Measurements from ENCODE around the gene TBC1D22B. TPM values are rescaled to one million over a fixed set of nuclear protein-coding genes. Genes with fewer than 3 reads are reported as not detected.

TBC1D22B gene
- total RNA-seq, 6 donors from 2014 or later, result 10.0 to 17.8 (median 10.9) TPM

DNA sequence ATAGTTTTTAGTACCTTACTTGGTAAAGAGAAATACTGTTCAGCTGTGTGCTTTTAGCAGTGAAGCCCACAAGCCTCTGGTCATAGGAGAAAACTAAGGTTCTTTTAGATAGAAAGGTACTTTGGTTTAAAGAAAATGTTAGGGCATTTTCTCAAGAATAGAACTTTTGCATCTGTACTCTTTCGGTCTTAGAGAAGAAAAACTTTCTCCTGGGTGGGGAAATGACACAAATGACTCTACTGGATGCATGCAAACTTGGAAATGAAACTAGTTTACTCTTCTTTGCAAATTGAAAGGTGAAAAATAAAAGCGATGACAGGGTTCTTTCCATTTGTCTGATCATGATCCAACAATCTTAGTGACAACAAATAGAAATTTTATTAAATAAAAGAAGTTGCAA, 2.5 kb downstream of the TBC1D22B start:
- Histone ChIP-seq H3K4me1 (peaks cover 15 to 36% (median 22%) of the 10 kb centered on the region in 4 donors), H3K4me3 (no peak overlapping the region), H3K36me3 (no peaks in the 10 kb centered on the region), H3K27ac (no peak overlapping the region), H3K9me3 (no peaks in the 10 kb centered on the region), H3K27me3 (no peaks in the 10 kb centered on the region)
- 70 to 72% methylated on average over 2 of the region's 2 CpGs for WGBS, 2 donors
- no peak for ATAC-seq (ENCODE audit: low FRiP score in 2 of 2)
- TF ChIP-seq, protein P1, sequence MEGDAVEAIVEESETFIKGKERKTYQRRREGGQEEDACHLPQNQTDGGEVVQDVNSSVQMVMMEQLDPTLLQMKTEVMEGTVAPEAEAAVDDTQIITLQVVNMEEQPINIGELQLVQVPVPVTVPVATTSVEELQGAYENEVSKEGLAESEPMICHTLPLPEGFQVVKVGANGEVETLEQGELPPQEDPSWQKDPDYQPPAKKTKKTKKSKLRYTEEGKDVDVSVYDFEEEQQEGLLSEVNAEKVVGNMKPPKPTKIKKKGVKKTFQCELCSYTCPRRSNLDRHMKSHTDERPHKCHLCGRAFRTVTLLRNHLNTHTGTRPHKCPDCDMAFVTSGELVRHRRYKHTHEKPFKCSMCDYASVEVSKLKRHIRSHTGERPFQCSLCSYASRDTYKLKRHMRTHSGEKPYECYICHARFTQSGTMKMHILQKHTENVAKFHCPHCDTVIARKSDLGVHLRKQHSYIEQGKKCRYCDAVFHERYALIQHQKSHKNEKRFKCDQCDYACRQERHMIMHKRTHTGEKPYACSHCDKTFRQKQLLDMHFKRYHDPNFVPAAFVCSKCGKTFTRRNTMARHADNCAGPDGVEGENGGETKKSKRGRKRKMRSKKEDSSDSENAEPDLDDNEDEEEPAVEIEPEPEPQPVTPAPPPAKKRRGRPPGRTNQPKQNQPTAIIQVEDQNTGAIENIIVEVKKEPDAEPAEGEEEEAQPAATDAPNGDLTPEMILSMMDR (IDR thresholded peaks at IDR 0.05), result no peak
- TF ChIP-seq POLR2A (IDR thresholded peaks at IDR 0.05), result no peak
- TF ChIP-seq POLR2AphosphoS5 (IDR thresholded peaks at IDR 0.05), result no peak
- no peak for TF ChIP-seq EP300 (IDR thresholded peaks at IDR 0.05)
- no peak for DNase-seq

DNA sequence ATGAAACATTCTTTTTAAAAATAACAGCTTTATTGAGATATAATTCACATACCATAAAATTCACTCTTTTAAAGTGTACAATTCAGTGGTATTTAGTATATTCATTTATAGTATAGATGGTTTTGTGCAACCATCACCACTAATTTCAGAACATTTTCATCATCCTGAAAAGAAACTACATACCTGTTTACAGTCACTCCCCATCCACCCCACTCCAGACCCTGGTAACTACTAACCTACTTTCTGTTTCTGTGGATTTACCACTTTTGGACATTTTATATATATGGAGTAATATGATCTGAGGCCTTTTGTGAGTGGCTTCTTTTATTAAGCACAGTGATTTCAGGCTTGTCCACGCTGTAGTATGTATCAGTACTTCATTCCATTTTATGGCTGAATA, 2.9 kb downstream of the TBC1D22B start:
- DNase-seq, result no peak
- no peaks in the 10 kb centered on the region for H3K27me3 ChIP-seq
- WGBS, 2 donors, result 95 to 100% methylated on average over 1 of the region's 1 CpG
- no peak overlapping the region for H3K27ac ChIP-seq
- TF ChIP-seq EP300 (IDR thresholded peaks at IDR 0.05), result no peak
- TF ChIP-seq POLR2AphosphoS5 (IDR thresholded peaks at IDR 0.05), result no peak
- TF ChIP-seq, protein P1 (IDR thresholded peaks at IDR 0.05), result no peak
- no peak for TF ChIP-seq POLR2A (IDR thresholded peaks at IDR 0.05)
- ATAC-seq (ENCODE audit: low FRiP score in 2 of 2), result no peak
- H3K36me3 ChIP-seq, result no peaks in the 10 kb centered on the region
- no peak overlapping the region for H3K4me3 ChIP-seq
- no peaks in the 10 kb centered on the region for H3K9me3 ChIP-seq
- peaks cover 15 to 36% (median 22%) of the 10 kb centered on the region in 4 donors for H3K4me1 ChIP-seq

DNA sequence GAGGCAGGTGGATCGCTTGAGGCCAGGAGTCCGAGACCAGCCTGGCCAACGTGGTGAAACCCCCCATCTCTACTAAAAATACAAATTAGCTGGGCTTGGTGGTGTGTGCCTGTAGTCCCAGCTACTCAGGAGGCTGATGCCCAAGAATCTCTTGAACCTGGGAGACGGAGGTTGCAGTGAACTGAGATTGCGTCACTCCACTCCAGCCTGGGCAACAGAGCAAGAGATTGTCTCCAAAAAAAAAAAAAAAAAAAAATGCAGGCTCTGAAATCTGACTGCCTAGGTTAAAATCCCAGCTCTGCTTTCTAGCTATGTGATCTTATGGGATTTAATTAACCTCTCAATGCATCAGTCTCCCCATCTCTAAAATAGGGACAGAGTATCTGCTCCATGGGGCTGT, 3.6 kb downstream of the TBC1D22B start:
- no peaks in the 10 kb centered on the region for H3K9me3 ChIP-seq
- no peaks in the 10 kb centered on the region for H3K27me3 ChIP-seq
- WGBS, 2 donors, result 84 to 88% methylated on average over 5 of the region's 5 CpGs
- H3K4me1 ChIP-seq, result peaks cover 15 to 36% (median 22%) of the 10 kb centered on the region in 4 donors
- TF ChIP-seq, protein P1 (IDR thresholded peaks at IDR 0.05), result no peak
- no peak for TF ChIP-seq POLR2AphosphoS5 (IDR thresholded peaks at IDR 0.05)
- no peak for TF ChIP-seq POLR2A (IDR thresholded peaks at IDR 0.05)
- TF ChIP-seq EP300 (IDR thresholded peaks at IDR 0.05), result no peak
- H3K4me3 ChIP-seq, result no peak overlapping the region
- DNase-seq, result peak in 1 of 2 donors; percentile 57
- no peak overlapping the region for H3K27ac ChIP-seq
- H3K36me3 ChIP-seq, result no peaks in the 10 kb centered on the region
- ATAC-seq (ENCODE audit: low FRiP score in 2 of 2), result no peak

DNA sequence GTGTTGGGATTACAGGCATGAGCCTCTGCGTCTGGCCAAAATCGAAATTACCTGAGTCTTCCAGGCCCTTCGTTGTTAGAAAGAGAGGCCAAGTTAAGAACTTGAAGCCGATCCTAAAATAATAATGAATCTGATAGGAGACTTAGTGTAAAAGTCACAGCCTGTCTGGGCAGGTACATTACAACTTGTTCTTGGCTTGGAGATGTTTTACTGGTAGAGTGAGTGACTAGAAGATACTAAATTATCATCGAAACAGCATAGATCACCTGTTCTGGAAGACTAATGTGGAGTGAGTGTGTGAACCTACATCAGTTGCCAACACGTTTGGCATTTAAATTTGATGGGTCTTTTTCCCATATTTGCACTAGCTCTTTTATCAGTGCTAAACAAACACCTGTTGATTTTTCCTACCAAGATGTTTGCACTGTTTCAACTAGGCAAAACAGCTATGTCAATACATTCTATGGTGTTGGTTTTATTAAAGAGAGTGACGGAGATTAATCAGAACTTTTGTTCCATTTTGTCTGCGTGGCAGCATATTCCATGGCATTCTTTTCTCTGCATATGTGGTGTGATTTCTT, 5.0 kb downstream of the TBC1D22B start:
- ATAC-seq (ENCODE audit: low FRiP score in 2 of 2), result no peak
- no peaks in the 10 kb centered on the region for H3K27me3 ChIP-seq
- TF ChIP-seq, protein P1 (IDR thresholded peaks at IDR 0.05), result no peak
- no peak for TF ChIP-seq EP300 (IDR thresholded peaks at IDR 0.05)
- no peak for TF ChIP-seq POLR2AphosphoS5 (IDR thresholded peaks at IDR 0.05)
- no peak for TF ChIP-seq POLR2A (IDR thresholded peaks at IDR 0.05)
- no peaks in the 10 kb centered on the region for H3K9me3 ChIP-seq
- peaks cover 15 to 32% (median 20%) of the 10 kb centered on the region in 4 donors for H3K4me1 ChIP-seq
- 76 to 78% methylated on average over 8 of the region's 8 CpGs for WGBS, 2 donors
- H3K36me3 ChIP-seq, result no peaks in the 10 kb centered on the region
- H3K27ac ChIP-seq, result no peak overlapping the region
- DNase-seq, result no peak
- H3K4me3 ChIP-seq, result no peak overlapping the region

DNA sequence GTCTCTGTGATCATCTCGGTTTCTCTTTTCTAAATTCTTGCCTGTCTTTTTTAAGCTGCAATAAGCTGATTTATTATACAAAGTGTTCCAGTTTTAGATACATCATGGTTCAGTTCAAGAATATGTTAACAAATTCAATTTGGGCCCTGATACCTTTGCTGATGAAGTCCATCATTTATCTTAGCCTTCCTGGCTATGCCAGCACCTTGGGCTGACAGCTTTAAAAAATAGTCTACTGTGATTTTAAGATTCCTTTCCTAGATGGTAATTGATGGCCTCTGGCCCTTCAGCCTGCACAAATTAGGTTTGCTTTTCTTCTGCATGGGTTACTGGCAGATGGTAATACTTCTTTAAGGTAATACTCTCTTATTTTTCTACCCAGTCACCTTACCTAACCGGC, 7.4 kb downstream of the TBC1D22B start:
- ATAC-seq (ENCODE audit: low FRiP score in 2 of 2), result no peak
- no peak overlapping the region for H3K27ac ChIP-seq
- no peak overlapping the region for H3K4me3 ChIP-seq
- H3K9me3 ChIP-seq, result no peaks in the 10 kb centered on the region
- H3K36me3 ChIP-seq, result peaks cover 0 to 6% (median 2%) of the 10 kb centered on the region in 4 donors
- no peaks in the 10 kb centered on the region for H3K27me3 ChIP-seq
- TF ChIP-seq POLR2A (IDR thresholded peaks at IDR 0.05) (no peak), EP300 (IDR thresholded peaks at IDR 0.05) (no peak), POLR2AphosphoS5 (IDR thresholded peaks at IDR 0.05) (no peak)
- TF ChIP-seq, protein P1 (IDR thresholded peaks at IDR 0.05), result no peak
- peaks cover 0 to 13% (median 3%) of the 10 kb centered on the region in 4 donors for H3K4me1 ChIP-seq
- no peak for DNase-seq
- 79 to 85% methylated on average over 2 of the region's 2 CpGs for WGBS, 2 donors
